Testis (tissue), 3 donors: ENCODE results near the gene MACROD1. TPM values are rescaled to one million over a fixed set of nuclear protein-coding genes. Genes with fewer than 3 reads are reported as not detected.
A peak's percentile ranks its signal among the peaks of the same experiment; 100 is the strongest.

ENCODE experiments used
- DNase-seq: peaks from one replicate; pipeline ENCODE4 v3.0.0-alpha.2; 2019
- H3K27ac ChIP-seq, 2 donors: fragments of 200-600 bp; sonication (generic); one replicate each; pipeline ENCODE4 v1.5.1; 2019
- H3K27me3 ChIP-seq: fragments of 200-600 bp; sonication (generic); one replicate; pipeline ENCODE4 v1.5.1; 2019
- H3K36me3 ChIP-seq: fragments of 200-600 bp; sonication (generic); one replicate; pipeline ENCODE4 v1.5.1; 2017; ENCODE audit warnings: low read depth; ENCODE audit errors: missing control alignments
- H3K4me1 ChIP-seq: fragments of 200-600 bp; sonication (generic); one replicate; pipeline ENCODE4 v1.5.1; 2019
- H3K4me3 ChIP-seq, 2 donors: fragments of 200-600 bp; sonication (generic); one replicate each; pipeline ENCODE4 v1.5.1; 2017 to 2019
- H3K9me3 ChIP-seq: fragments of 200-600 bp; sonication (generic); one replicate; pipeline ENCODE4 v1.5.1; 2017
- POLR2A ChIP-seq: fragments of 450-650 bp; IDR thresholded peaks from one replicate; pipeline ENCODE4 v1.6.1; 2017; ENCODE audit warnings: antibody characterized with exemption, mild to moderate bottlenecking, moderate library complexity
- WGBS, 2 donors: methylation state at CpG; one replicate each; pipeline ENCODE4 v1.1.5; 2018; 5-methylcytosine and 5-hydroxymethylcytosine counted together
- intact Hi-C: fragments of 100-400 bp; cut with DNase I; formaldehyde crosslinking; loops from one replicate; pipeline ENCODE4 v1.15.1; 2023; ENCODE audit warnings: low total_unique reads
- polyA plus RNA-seq: library from polyadenylated mRNA; stranded (reverse); fragments of 350-450 nt; fragmentation: Illumina TruSeq; extraction: RNeasy Lipid Tissue Mini Kit (QIAGEN cat#74804); gene quantifications from one replicate; pipeline ENCODE4 v1.2.3, GENCODE V29; 2014; ENCODE audit warnings: low read depth, low replicate concordance; ENCODE audit not compliant: insufficient read depth
- total RNA-seq, 2 donors: library from RNA; depleted of rRNA; stranded (reverse); fragments of >200 nt; gene quantifications; one replicate each; pipeline ENCODE4 v1.2.3, GENCODE V29; 2016
- TF ChIP-seq, protein P1 (sequence below), 3 experiments: fragments of 450-650 bp in 2 of 3; fragments of 200-600 bp in 1 of 3; sonication (generic) in 1 of 3; IDR thresholded peaks; one replicate each; pipeline ENCODE4 v1.5.1; 2016 to 2019; ENCODE audit warnings: antibody characterized with exemption in 3 of 3, mild to moderate bottlenecking in 2 of 3, moderate library complexity in 1 of 3

The MACROD1 gene
- total and polyA plus RNA-seq, 3 donors from 2014 or later: 13.3 to 15.3 (median 14.1) TPM

DNA sequence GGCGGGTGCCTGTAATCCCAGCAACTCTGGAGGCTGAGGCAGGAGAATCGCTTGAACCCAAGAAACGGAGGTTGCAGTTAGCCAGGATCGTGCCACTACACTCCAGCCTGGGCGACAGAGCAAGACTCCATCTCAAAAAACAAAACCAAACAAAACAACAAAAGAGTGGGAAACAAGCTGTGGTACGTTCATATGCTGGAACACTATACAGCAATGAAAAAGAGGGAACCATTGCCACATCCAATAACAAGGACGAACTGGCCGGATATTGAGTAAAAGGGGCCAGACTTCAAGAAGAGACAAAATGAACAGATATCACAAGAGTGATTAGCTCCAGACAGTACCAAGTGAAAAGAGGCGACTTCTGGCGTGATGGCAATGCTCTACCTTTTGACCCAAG is 4.9 kb downstream of the MACROD1 start:
- WGBS, 2 donors: 94 to 97% methylated on average over 10 of the region's 10 CpGs
- intact Hi-C loops: no loop called here
- Histone ChIP-seq H3K9me3 (no peaks in the 10 kb centered on the region), H3K36me3 (no peaks in the 10 kb centered on the region), H3K27ac (no peak overlapping the region), H3K4me3 (no peak overlapping the region), H3K4me1 (peaks cover 9% of the 10 kb centered on the region), H3K27me3 (no peaks in the 10 kb centered on the region)
- no peak for DNase-seq
- no peak for TF ChIP-seq POLR2A
- TF ChIP-seq, protein P1, sequence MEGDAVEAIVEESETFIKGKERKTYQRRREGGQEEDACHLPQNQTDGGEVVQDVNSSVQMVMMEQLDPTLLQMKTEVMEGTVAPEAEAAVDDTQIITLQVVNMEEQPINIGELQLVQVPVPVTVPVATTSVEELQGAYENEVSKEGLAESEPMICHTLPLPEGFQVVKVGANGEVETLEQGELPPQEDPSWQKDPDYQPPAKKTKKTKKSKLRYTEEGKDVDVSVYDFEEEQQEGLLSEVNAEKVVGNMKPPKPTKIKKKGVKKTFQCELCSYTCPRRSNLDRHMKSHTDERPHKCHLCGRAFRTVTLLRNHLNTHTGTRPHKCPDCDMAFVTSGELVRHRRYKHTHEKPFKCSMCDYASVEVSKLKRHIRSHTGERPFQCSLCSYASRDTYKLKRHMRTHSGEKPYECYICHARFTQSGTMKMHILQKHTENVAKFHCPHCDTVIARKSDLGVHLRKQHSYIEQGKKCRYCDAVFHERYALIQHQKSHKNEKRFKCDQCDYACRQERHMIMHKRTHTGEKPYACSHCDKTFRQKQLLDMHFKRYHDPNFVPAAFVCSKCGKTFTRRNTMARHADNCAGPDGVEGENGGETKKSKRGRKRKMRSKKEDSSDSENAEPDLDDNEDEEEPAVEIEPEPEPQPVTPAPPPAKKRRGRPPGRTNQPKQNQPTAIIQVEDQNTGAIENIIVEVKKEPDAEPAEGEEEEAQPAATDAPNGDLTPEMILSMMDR (IDR thresholded peaks at IDR 0.05): no peak

DNA sequence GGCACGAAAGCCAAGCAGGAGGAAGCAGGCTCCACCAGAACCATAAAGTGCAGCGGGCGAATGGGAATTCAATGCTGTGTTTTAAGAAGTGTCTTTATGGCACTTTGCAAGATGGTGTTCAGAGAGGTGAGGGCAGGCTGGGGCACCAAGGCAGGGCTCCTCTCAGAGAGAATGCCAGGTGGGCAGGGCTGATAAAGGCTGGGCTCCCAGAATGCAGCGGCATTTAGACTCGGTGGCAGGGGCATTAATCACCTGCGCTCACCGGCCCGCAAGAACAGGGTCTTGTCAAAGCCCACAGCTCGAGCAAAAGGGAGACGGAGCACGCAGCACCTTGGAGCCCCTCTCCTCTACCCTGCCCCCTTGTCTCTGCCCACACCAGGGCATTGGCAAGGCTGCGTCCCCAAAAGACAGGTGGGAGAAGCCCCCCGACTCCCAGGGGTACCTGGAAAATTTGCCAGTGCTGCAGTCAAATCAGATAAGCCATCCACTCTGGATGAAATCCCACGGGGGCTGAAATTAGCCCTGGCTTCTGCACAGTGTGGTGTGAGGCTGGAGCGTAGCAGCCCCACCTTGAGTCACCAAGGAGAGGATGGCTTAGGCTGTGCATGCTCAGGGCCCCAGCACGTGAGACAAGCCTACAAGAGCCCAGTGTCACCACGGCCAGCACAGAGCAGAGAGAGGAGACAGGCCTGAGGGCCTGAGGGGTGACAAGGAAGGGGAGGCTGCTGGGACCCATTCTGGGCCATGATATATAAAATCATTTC is 8.1 kb downstream of the MACROD1 start:
- Histone ChIP-seq H3K36me3 (no peaks in the 10 kb centered on the region), H3K4me3 (no peak overlapping the region), H3K27me3 (no peaks in the 10 kb centered on the region), H3K27ac (no peak overlapping the region), H3K9me3 (no peaks in the 10 kb centered on the region), H3K4me1 (peaks cover 13% of the 10 kb centered on the region)
- DNase-seq: no peak
- TF ChIP-seq, protein P1 (IDR thresholded peaks at IDR 0.05): no peak
- TF ChIP-seq POLR2A: no peak
- intact Hi-C loops: loop anchor here (10.0 kb wide), 1 partner anchor 323 kb away; the partner anchor contains the start of gene MARK2
- WGBS, 2 donors: 90 to 93% methylated on average over 17 of the region's 17 CpGs

DNA sequence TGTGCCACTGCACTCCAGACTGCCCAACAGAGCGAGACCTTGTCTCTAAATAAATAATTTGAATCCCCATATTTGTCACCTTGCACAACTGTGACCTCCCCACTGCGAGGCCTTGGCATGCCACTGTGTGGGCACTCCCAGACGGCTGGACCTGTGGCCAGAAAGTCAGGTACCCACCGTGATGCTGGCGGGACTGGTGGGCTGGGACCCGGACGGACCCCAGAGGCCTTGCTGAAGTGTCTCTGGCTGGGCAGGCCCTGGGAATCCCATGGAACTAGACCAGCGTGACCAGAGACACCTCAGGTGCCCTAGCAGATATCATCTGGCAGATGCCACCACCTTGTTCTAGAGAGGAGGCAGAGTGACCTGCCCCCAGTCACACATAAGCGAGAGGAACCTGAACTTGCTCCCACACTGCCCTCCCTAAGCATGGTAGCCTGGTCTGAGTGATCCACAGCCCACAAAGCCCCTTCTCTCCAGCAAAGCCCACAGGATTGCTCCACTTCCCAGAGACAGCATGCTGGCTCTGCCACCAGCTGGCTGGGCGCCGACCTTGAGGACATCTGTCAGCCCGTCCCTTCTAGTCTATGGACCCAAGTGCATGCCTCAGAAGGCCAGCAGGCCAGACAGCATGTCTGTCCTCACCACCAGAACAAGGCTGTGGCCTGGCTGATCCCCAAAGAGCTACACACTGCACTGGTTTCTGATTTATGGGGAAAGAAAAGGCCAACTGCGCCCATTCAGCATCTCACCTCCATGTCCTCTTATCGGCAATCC is 9.5 kb downstream of the MACROD1 start:
- H3K27ac ChIP-seq: no peak overlapping the region
- TF ChIP-seq, protein P1 (IDR thresholded peaks at IDR 0.05): no peak
- no peak for TF ChIP-seq POLR2A
- H3K27me3 ChIP-seq: no peaks in the 10 kb centered on the region
- peaks cover 15% of the 10 kb centered on the region for H3K4me1 ChIP-seq
- H3K36me3 ChIP-seq: no peaks in the 10 kb centered on the region
- no peaks in the 10 kb centered on the region for H3K9me3 ChIP-seq
- H3K4me3 ChIP-seq: no peak overlapping the region
- intact Hi-C loops: loop anchor here (10.0 kb wide), 1 partner anchor 322 kb away; the partner anchor contains the start of gene MARK2
- WGBS, 2 donors: 75 to 78% methylated on average over 13 to 14 of the region's 14 CpGs
- DNase-seq: peak; percentile 47

DNA sequence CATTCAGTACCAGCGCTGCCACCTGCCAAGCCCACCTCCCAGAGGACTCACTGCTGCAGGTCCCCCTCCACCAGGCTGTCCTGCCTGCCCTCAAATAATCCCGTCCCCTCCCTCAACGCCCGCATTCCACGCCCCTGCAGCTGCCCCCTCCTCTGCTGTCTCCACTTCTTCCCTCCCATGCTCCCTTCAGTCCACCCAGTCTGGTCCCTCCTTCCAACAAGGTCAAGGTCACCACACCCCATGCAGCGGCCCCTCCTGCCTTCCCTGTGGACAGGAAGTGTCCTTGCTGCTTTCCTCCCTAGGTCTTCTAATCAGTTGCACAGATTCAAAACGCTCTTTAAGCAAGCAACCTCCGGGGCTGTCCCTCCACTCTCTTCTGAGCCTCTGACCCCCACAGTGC is 12.1 kb downstream of the MACROD1 start:
- H3K27ac ChIP-seq: no peak overlapping the region
- peaks cover 15% of the 10 kb centered on the region for H3K4me1 ChIP-seq
- no peak overlapping the region for H3K4me3 ChIP-seq
- no peaks in the 10 kb centered on the region for H3K9me3 ChIP-seq
- DNase-seq: no peak
- H3K36me3 ChIP-seq: no peaks in the 10 kb centered on the region
- no peak for TF ChIP-seq POLR2A
- TF ChIP-seq, protein P1 (IDR thresholded peaks at IDR 0.05): no peak
- WGBS, 2 donors: 38 to 51% methylated on average over 8 of the region's 8 CpGs
- no peaks in the 10 kb centered on the region for H3K27me3 ChIP-seq
- intact Hi-C loops: loop anchor here (10.0 kb wide), 1 partner anchor 319 kb away; the partner anchor contains the start of gene MARK2
